RWPE1 (cell line): Measurements from ENCODE around the gene OTOS.

ENCODE experiments used
- CTCF ChIA-PET: fragments of 350-600 bp; sonication (Branson Sonifier 250); formaldehyde crosslinking; extraction: SDS; loops from one replicate; lab custom pipeline; 2021; lab: Yijun Ruan, JAX
- POLR2A ChIA-PET: fragments of 400-600 bp; formaldehyde crosslinking; extraction: SDS; loops from one replicate; lab custom pipeline; 2020; ENCODE audit warnings: antibody characterized with exemption; ENCODE audit not compliant: low non-redundant PET; lab: Yijun Ruan, JAX
- DNase-seq: peaks from one replicate; pipeline ENCODE4 v3.0.0; 2012; ENCODE audit warnings: low spot score
- H3K27ac ChIP-seq: fragments of 450-650 bp; 2 replicates; pipeline ENCODE4 v1.5.1; 2017
- CTCF ChIP-seq: fragments of 450-650 bp; conservative IDR thresholded peaks from 2 replicates; pipeline ENCODE4 v1.5.1; 2017; ENCODE audit warnings: low read depth, mild to moderate bottlenecking

OTOS gene

GRCh38 chr2:240174496-240174895, 34.0 kb upstream of the OTOS start:
- ChIA-PET CTCF (interaction anchor here (0.6 kb wide), 1 partner anchor 106 kb away, joined by 3 read pairs; no protein-coding TSS in a partner anchor), POLR2A (no interaction called here)
- H3K27ac ChIP-seq = no peak overlapping the region
- no peak for DNase-seq
- TF ChIP-seq CTCF = no peak

GRCh38 chr2:240172071-240172895, 31.8 kb upstream of the OTOS start:
- TF ChIP-seq CTCF = no peak
- CTCF ChIA-PET = interaction anchor here (0.6 kb wide), 1 partner anchor 214 kb away, joined by 3 read pairs; no protein-coding TSS in a partner anchor

GRCh38 chr2:240170883-240171282, 30.4 kb upstream of the OTOS start:
- TF ChIP-seq CTCF = no peak
- no peak overlapping the region for H3K27ac ChIP-seq
- CTCF ChIA-PET = interaction anchor here (0.6 kb wide), 1 partner anchor 1709 kb away, joined by 3 read pairs; no protein-coding TSS in a partner anchor
- DNase-seq = no peak
- POLR2A ChIA-PET = no interaction called here

More at GRCh38 chr2:240172071-240172895, 31.8 kb upstream of the OTOS start:
- DNase-seq = no peak
- H3K27ac ChIP-seq = no peak overlapping the region
- POLR2A ChIA-PET = no interaction called here

GRCh38 chr2:240170354-240170735, 29.9 kb upstream of the OTOS start:
- CTCF ChIA-PET = interaction anchor here (0.5 to 0.6 kb wide), 2 partner anchors 340 to 1710 kb away, joined by 3 to 4 read pairs; no protein-coding TSS in a partner anchor
- no peak for DNase-seq
- no peak overlapping the region for H3K27ac ChIP-seq
- POLR2A ChIA-PET = no interaction called here
- no peak for TF ChIP-seq CTCF

GRCh38 chr2:240169486-240170353, 29.3 kb upstream of the OTOS start:
- POLR2A ChIA-PET = no interaction called here
- no peak overlapping the region for H3K27ac ChIP-seq
- TF ChIP-seq CTCF = no peak
- no peak for DNase-seq
- CTCF ChIA-PET = interaction anchor here (0.5 to 0.8 kb wide), 3 partner anchors 15 to 339 kb away, joined by 3 to 4 read pairs (median 4); no protein-coding TSS in a partner anchor
